OCI-LY1 (cell line): ENCODE results near the gene ITGB8.

Experiments
- H2AFZ ChIP-seq: fragments of 200-600 bp; sonication (generic), shearing (Covaris generic); 2 replicates; pipeline ENCODE4 v1.6.0; 2014; ENCODE audit warnings: antibody characterized with exemption, mild to moderate bottlenecking, low read length
- H3F3A ChIP-seq: fragments of 200-600 bp; sonication (generic), shearing (Covaris generic); 2 replicates; pipeline ENCODE4 v1.6.0; 2014; ENCODE audit warnings: mild to moderate bottlenecking, antibody characterized with exemption, low read length, moderate library complexity; ENCODE audit not compliant: insufficient read depth
- H3K27ac ChIP-seq: fragments of 200-600 bp; sonication (generic); 2 replicates; pipeline ENCODE4 v1.5.1; 2014; ENCODE audit warnings: low read length, mixed run types, mild to moderate bottlenecking, low read depth; ENCODE audit not compliant: poor library complexity, severe bottlenecking
- H3K27me3 ChIP-seq: fragments of 200-600 bp; sonication (generic); 2 replicates; pipeline ENCODE4 v1.6.0; 2014; ENCODE audit warnings: antibody characterized with exemption, mild to moderate bottlenecking, low read length, moderate library complexity; ENCODE audit not compliant: insufficient read depth
- H3K36me3 ChIP-seq: fragments of 200-600 bp; sonication (generic); 2 replicates; pipeline ENCODE4 v1.6.1; 2014; ENCODE audit warnings: mild to moderate bottlenecking, antibody characterized with exemption, low read length, moderate library complexity, mixed read lengths; ENCODE audit not compliant: insufficient read depth
- H3K4me1 ChIP-seq: fragments of 200-600 bp; sonication (generic); 2 replicates; pipeline ENCODE4 v1.5.1; 2014; ENCODE audit warnings: mild to moderate bottlenecking, low read length, moderate library complexity; ENCODE audit not compliant: insufficient read depth, severe bottlenecking
- H3K4me2 ChIP-seq: fragments of 200-600 bp; sonication (generic), shearing (Covaris generic); 2 replicates; pipeline ENCODE4 v1.6.1; 2014; ENCODE audit warnings: low read length
- H3K4me3 ChIP-seq: fragments of 200-600 bp; sonication (generic); 2 replicates; pipeline ENCODE4 v1.5.1; 2014; ENCODE audit warnings: low read length, low read depth, mild to moderate bottlenecking, mixed read lengths; ENCODE audit not compliant: poor library complexity, severe bottlenecking
- H3K79me2 ChIP-seq: fragments of 200-600 bp; shearing (Covaris generic); 2 replicates; pipeline ENCODE4 v1.6.1; 2016; ENCODE audit warnings: mixed run types, low read length, mixed read lengths; ENCODE audit not compliant: insufficient read depth
- H3K9ac ChIP-seq: fragments of 200-600 bp; sonication (generic), shearing (Covaris generic); 2 replicates; pipeline ENCODE4 v1.6.1; 2014; ENCODE audit warnings: mild to moderate bottlenecking, low read length, mixed read lengths
- H3K9me2 ChIP-seq: fragments of 200-600 bp; sonication (generic), shearing (Covaris generic); 2 replicates; pipeline ENCODE4 v1.6.1; 2014; ENCODE audit warnings: low read depth, mild to moderate bottlenecking, low read length, mixed read lengths
- H3K9me3 ChIP-seq: fragments of 200-600 bp; shearing (Covaris generic); 2 replicates; pipeline ENCODE4 v1.6.1; 2014; ENCODE audit warnings: low read length, mixed read lengths
- H4K20me1 ChIP-seq: fragments of 200-600 bp; sonication (generic), shearing (Covaris generic); 2 replicates; pipeline ENCODE4 v1.6.0; 2016; ENCODE audit warnings: mild to moderate bottlenecking, low read length; ENCODE audit not compliant: insufficient read depth
- EZH2 ChIP-seq: fragments of 200-600 bp; sonication (generic), shearing (Covaris generic); IDR thresholded peaks from 2 replicates; pipeline ENCODE4 v1.8.0; 2017; ENCODE audit warnings: borderline replicate concordance, mixed run types, mild to moderate bottlenecking, antibody characterized with exemption, low read length, moderate library complexity, mixed read lengths
- TF ChIP-seq, protein P1 (sequence below): fragments of 200-600 bp; sonication (generic), shearing (Covaris generic); IDR thresholded peaks from 2 replicates; pipeline ENCODE4 v1.5.1; 2017; ENCODE audit warnings: mild to moderate bottlenecking, antibody characterized with exemption, low read length, moderate library complexity, mixed read lengths

Gene ITGB8

DNA sequence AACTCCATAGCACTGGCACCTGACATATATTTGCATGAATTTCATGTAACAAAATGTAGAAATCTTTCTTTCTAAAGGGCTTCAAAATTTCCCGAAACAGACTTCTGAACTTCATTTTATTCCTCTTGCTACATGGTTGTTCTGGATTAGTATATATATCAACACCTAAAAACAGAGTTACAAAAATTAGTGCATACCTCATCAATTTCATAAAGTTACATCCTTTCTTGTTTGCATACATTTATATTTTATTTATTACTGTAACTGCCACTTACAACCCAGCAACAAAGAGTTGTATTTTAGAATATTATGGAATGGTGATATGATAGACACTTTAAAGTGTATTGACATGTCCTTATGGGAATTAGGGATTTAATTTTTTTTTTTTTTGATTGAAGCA, 2.0 kb upstream of the ITGB8 start:
- Histone ChIP-seq H3K27ac (peak overlapping the region; percentile 9), H3K9ac (no peak overlapping the region; the same call in 1 of the 2 replicates), H2AFZ (no peak overlapping the region), H3K4me1 (peaks cover 45% of the 10 kb centered on the region), H3K36me3 (no peaks in the 10 kb centered on the region), H3K4me3 (no peak overlapping the region), H3F3A (peaks cover 4% of the 10 kb centered on the region; the same call in 1 of the 2 replicates), H3K9me2 (no peaks in the 10 kb centered on the region), H3K4me2 (peak overlapping the region; percentile 81; the same call in 1 of the 2 replicates), H3K79me2 (peaks cover 15% of the 10 kb centered on the region), H4K20me1 (no peaks in the 10 kb centered on the region), H3K9me3 (no peaks in the 10 kb centered on the region), H3K27me3 (no peaks in the 10 kb centered on the region)
- no peak for TF ChIP-seq EZH2
- TF ChIP-seq, protein P1, sequence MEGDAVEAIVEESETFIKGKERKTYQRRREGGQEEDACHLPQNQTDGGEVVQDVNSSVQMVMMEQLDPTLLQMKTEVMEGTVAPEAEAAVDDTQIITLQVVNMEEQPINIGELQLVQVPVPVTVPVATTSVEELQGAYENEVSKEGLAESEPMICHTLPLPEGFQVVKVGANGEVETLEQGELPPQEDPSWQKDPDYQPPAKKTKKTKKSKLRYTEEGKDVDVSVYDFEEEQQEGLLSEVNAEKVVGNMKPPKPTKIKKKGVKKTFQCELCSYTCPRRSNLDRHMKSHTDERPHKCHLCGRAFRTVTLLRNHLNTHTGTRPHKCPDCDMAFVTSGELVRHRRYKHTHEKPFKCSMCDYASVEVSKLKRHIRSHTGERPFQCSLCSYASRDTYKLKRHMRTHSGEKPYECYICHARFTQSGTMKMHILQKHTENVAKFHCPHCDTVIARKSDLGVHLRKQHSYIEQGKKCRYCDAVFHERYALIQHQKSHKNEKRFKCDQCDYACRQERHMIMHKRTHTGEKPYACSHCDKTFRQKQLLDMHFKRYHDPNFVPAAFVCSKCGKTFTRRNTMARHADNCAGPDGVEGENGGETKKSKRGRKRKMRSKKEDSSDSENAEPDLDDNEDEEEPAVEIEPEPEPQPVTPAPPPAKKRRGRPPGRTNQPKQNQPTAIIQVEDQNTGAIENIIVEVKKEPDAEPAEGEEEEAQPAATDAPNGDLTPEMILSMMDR = no peak

GRCh38 chr7:20329389-20330238, 1.1 kb upstream of the ITGB8 start:
- H4K20me1 ChIP-seq = no peaks in the 10 kb centered on the region
- TF ChIP-seq EZH2 = no peak
- TF ChIP-seq, protein P1 = no peak; the same call in 1 of the 2 replicates
- H3F3A ChIP-seq = peaks cover 4% of the 10 kb centered on the region; the same call in 1 of the 2 replicates
- H3K9me2 ChIP-seq = no peaks in the 10 kb centered on the region
- H3K79me2 ChIP-seq = peaks cover 24% of the 10 kb centered on the region
- H3K4me2 ChIP-seq = peak overlapping the region; percentile 81
- peak overlapping the region; percentile 84 for H3K27ac ChIP-seq
- no peaks in the 10 kb centered on the region for H3K36me3 ChIP-seq
- no peak overlapping the region for H2AFZ ChIP-seq
- no peaks in the 10 kb centered on the region for H3K9me3 ChIP-seq
- H3K9ac ChIP-seq = peak overlapping the region; percentile 70
- no peaks in the 10 kb centered on the region for H3K27me3 ChIP-seq
- peaks cover 55% of the 10 kb centered on the region for H3K4me1 ChIP-seq
- peak overlapping the region; percentile 72 for H3K4me3 ChIP-seq

- Histone ChIP-seq H3F3A (peaks cover 4% of the 10 kb centered on the region; the same call in 1 of the 2 replicates), H4K20me1 (no peaks in the 10 kb centered on the region), H3K9me2 (no peaks in the 10 kb centered on the region), H3K79me2 (peaks cover 31% of the 10 kb centered on the region), H3K27me3 (no peaks in the 10 kb centered on the region), H3K27ac (peak overlapping the region; percentile 84), H3K9me3 (no peaks in the 10 kb centered on the region), H2AFZ (no peak overlapping the region), H3K9ac (peak overlapping the region; percentile 70), H3K36me3 (no peaks in the 10 kb centered on the region), H3K4me2 (peak overlapping the region; percentile 81), H3K4me1 (peaks cover 55% of the 10 kb centered on the region), H3K4me3 (peak overlapping the region; percentile 72)
- no peak for TF ChIP-seq EZH2
- TF ChIP-seq, protein P1 = no peak
Observed at GRCh38 chr7:20330928-20331909, 519 bp downstream of the ITGB8 start.
